NCI-H1048 (cell line): ENCODE measurements around the gene IDH3B.

ENCODE experiments used
- DNase-seq: peaks from one replicate; lab custom pipeline; 2025; lab: John Stamatoyannopoulos, UW

IDH3B gene

GRCh38 chr20:2656471-2657117 is 7.4 kb downstream of the IDH3B start:
- DNase-seq: no peak

GRCh38 chr20:2655331-2656116 is 8.5 kb downstream of the IDH3B start:
- no peak for DNase-seq

- DNase-seq: no peak
Measured at GRCh38 chr20:2654831-2655230, 9.2 kb downstream of the IDH3B start.

GRCh38 chr20:2654384-2654822 is 9.6 kb downstream of the IDH3B start:
- DNase-seq: no peak

- DNase-seq: no peak
Measured at GRCh38 chr20:2653556-2654383, 10.2 kb downstream of the IDH3B start.

- DNase-seq: no peak
Measured at GRCh38 chr20:2652724-2653555, 11.1 kb downstream of the IDH3B start.

- peak; percentile 84 for DNase-seq
Measured at GRCh38 chr20:2651772-2652723, 12.0 kb downstream of the IDH3B start, which contains the start of gene NOP56. Gene NOP56, plus strand, starts transcription at chr20:2652632. Its CDS starts 29 bp downstream, at chr20:2652661.

- no peak for DNase-seq
Measured at GRCh38 chr20:2643708-2644107, 20.3 kb downstream of the IDH3B start.

- DNase-seq: no peak
Measured at GRCh38 chr20:2640899-2641298, 23.1 kb downstream of the IDH3B start.

GRCh38 chr20:2640260-2640659 is 23.8 kb downstream of the IDH3B start:
- no peak for DNase-seq

- no peak for DNase-seq
Measured at GRCh38 chr20:2637246-2637645, 26.8 kb downstream of the IDH3B start.

GRCh38 chr20:2633381-2633780 is 30.6 kb downstream of the IDH3B start:
- no peak for DNase-seq

- DNase-seq: no peak
Measured at GRCh38 chr20:2631228-2631627, 32.8 kb downstream of the IDH3B start.

- DNase-seq: no peak
Measured at GRCh38 chr20:2626853-2627541, 37.0 kb downstream of the IDH3B start.

GRCh38 chr20:2625062-2625461 is 39.0 kb downstream of the IDH3B start:
- no peak for DNase-seq

GRCh38 chr20:2624190-2624589 is 39.8 kb downstream of the IDH3B start:
- DNase-seq: no peak

- DNase-seq: no peak
Measured at GRCh38 chr20:2619961-2620595, 43.9 kb downstream of the IDH3B start.

- no peak for DNase-seq
Measured at GRCh38 chr20:2619337-2619736, 44.7 kb downstream of the IDH3B start.

- no peak for DNase-seq
Measured at GRCh38 chr20:2618815-2619214, 45.2 kb downstream of the IDH3B start.
